Measurements from ENCODE around the gene SETD1A.

SETD1A gene

DNA sequence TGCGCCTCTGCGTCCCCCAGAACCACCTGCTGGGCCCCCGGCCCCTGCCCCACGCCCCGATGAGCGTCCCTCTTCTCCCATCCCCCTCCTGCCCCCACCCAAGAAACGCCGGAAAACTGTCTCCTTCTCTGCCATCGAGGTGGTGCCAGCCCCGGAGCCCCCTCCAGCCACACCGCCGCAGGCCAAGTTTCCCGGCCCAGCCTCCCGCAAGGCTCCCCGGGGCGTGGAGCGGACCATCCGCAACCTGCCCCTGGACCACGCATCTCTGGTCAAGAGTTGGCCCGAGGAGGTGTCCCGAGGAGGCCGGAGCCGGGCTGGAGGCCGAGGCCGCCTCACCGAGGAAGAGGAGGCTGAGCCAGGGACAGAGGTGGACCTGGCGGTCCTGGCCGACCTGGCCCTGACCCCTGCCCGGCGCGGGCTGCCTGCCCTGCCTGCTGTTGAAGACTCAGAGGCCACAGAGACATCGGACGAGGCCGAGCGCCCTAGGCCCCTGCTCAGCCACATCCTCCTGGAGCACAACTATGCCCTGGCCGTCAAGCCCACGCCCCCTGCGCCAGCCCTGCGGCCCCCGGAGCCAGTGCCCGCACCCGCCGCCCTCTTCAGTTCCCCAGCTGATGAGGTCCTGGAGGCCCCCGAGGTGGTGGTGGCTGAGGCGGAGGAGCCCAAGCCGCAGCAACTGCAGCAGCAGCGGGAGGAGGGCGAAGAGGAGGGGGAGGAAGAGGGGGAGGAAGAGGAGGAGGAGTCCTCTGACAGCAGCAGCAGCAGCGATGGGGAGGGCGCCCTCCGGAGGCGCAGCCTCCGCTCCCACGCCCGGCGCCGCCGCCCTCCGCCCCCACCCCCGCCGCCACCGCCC lies 21.8 kb downstream of the SETD1A start:
- H3K4me3 ChIP-seq (ENCODE audit: low read depth, low read length) = no peak overlapping the region
- no peak for DNase-seq (ENCODE audit: low read depth)
- TF ChIP-seq POLR2A (IDR thresholded peaks at IDR 0.05; ENCODE audit: extremely low read depth, insufficient read length) (no peak), MYC (IDR thresholded peaks at IDR 0.05; ENCODE audit: low read depth, low read length) (no peak)
- TF ChIP-seq, protein P1, sequence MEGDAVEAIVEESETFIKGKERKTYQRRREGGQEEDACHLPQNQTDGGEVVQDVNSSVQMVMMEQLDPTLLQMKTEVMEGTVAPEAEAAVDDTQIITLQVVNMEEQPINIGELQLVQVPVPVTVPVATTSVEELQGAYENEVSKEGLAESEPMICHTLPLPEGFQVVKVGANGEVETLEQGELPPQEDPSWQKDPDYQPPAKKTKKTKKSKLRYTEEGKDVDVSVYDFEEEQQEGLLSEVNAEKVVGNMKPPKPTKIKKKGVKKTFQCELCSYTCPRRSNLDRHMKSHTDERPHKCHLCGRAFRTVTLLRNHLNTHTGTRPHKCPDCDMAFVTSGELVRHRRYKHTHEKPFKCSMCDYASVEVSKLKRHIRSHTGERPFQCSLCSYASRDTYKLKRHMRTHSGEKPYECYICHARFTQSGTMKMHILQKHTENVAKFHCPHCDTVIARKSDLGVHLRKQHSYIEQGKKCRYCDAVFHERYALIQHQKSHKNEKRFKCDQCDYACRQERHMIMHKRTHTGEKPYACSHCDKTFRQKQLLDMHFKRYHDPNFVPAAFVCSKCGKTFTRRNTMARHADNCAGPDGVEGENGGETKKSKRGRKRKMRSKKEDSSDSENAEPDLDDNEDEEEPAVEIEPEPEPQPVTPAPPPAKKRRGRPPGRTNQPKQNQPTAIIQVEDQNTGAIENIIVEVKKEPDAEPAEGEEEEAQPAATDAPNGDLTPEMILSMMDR (IDR thresholded peaks at IDR 0.05; ENCODE audit: low read depth, low read length) = no peak
- TF ChIP-seq, protein P2, sequence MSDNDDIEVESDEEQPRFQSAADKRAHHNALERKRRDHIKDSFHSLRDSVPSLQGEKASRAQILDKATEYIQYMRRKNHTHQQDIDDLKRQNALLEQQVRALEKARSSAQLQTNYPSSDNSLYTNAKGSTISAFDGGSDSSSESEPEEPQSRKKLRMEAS (IDR thresholded peaks at IDR 0.05; ENCODE audit: low read depth, low read length) = no peak

DNA sequence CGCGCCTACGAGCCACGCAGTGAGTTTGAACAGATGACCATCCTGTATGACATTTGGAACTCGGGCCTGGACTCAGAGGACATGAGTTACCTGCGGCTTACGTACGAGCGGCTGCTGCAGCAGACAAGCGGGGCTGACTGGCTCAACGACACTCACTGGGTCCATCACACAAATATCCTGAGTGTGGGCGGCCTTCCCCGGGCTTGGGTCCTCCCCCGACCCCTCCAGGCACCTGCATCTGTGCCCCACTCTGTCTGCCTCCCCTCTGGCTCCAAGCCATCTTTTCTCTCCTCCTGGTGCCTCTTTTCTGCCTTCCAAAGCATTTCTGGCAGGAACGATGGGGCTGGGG lies 22.4 kb downstream of the SETD1A start:
- no peak for DNase-seq (ENCODE audit: low read depth)
- TF ChIP-seq, protein P2 (IDR thresholded peaks at IDR 0.05; ENCODE audit: low read depth, low read length) = no peak
- TF ChIP-seq, protein P1 (IDR thresholded peaks at IDR 0.05; ENCODE audit: low read depth, low read length) = no peak
- TF ChIP-seq MYC (IDR thresholded peaks at IDR 0.05; ENCODE audit: low read depth, low read length) (no peak), POLR2A (IDR thresholded peaks at IDR 0.05; ENCODE audit: extremely low read depth, insufficient read length) (no peak)
- no peak overlapping the region for H3K4me3 ChIP-seq (ENCODE audit: low read depth, low read length)

DNA sequence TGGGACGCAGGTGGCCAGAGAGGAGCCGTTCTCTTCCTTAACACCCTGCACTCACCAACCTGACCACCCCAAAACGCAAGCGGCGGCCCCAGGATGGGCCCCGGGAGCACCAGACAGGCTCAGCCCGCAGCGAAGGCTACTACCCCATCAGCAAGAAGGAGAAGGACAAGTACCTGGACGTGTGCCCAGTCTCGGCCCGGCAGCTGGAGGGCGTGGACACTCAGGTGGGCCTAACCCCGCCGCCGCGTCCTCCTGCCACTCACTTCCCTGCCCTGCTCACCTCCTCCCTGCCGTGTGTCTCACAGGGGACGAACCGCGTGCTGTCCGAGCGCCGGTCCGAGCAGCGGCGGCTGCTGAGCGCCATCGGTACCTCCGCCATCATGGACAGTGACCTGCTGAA lies 22.9 kb downstream of the SETD1A start:
- no peak for TF ChIP-seq POLR2A (IDR thresholded peaks at IDR 0.05; ENCODE audit: extremely low read depth, insufficient read length)
- TF ChIP-seq, protein P2 (IDR thresholded peaks at IDR 0.05; ENCODE audit: low read depth, low read length) = no peak
- no peak for TF ChIP-seq MYC (IDR thresholded peaks at IDR 0.05; ENCODE audit: low read depth, low read length)
- TF ChIP-seq, protein P1 (IDR thresholded peaks at IDR 0.05; ENCODE audit: low read depth, low read length) = no peak
- H3K4me3 ChIP-seq (ENCODE audit: low read depth, low read length) = no peak overlapping the region
- DNase-seq (ENCODE audit: low read depth) = no peak

DNA sequence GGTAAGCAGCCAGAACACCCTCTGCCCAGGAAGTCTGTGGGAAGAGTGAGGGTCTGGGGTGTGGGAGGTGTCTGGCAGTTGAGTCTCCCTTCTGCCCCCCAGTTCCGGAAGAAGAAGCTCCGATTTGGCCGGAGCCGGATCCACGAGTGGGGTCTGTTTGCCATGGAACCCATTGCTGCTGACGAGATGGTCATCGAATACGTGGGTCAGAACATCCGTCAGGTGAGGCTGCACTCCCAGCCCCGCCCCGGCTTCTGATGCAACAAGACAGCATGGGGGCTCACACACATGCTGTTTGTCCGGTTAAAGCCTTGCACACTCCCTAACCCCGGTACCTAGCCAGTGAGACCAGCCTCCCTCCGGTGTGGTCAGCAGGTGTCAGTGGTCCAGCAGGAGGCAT lies 23.4 kb downstream of the SETD1A start:
- TF ChIP-seq MYC (IDR thresholded peaks at IDR 0.05; ENCODE audit: low read depth, low read length) (no peak), POLR2A (IDR thresholded peaks at IDR 0.05; ENCODE audit: extremely low read depth, insufficient read length) (no peak)
- TF ChIP-seq, protein P2 (IDR thresholded peaks at IDR 0.05; ENCODE audit: low read depth, low read length) = no peak
- TF ChIP-seq, protein P1 (IDR thresholded peaks at IDR 0.05; ENCODE audit: low read depth, low read length) = no peak
- no peak overlapping the region for H3K4me3 ChIP-seq (ENCODE audit: low read depth, low read length)
- DNase-seq (ENCODE audit: low read depth) = no peak

DNA sequence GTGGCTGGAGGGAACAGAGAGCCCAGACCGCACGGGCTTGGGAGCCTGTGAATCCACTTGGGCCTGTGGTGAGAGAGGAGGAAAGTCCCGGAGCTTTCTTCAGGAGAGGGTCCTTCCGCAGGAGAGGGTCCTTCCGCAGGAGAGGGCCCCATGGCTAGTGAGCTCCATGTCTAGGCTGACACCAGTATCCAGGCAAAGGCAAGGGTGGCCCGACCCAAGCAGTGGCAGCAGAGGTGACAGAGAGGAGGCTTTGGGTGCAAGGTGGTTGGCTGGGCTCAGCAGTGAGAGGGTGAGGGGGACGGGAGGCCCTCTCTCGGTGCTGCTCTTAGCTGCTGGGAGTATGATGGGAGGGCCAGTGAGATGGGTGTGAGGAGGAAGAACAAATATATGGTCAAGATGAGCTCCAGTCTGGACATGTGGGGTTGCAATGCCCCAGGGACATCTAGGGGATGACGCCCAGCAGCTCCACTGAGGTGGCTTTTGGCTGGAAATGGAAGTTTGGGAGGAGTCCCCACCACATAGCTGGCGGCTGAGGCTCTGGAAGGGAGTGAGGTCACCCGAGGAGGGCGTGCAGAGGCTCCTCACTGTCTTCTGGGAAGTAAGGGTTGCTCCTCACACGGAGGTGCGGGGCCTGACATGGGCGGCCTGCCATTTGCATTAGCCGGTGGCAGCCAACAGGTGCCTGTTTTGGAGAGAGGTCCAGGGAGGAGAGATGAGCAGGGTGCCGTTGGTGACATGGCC lies 25.2 kb downstream of the SETD1A start:
- DNase-seq (ENCODE audit: low read depth) = no peak
- TF ChIP-seq, protein P1 (IDR thresholded peaks at IDR 0.05; ENCODE audit: low read depth, low read length) = no peak
- TF ChIP-seq, protein P2 (IDR thresholded peaks at IDR 0.05; ENCODE audit: low read depth, low read length) = no peak
- TF ChIP-seq POLR2A (IDR thresholded peaks at IDR 0.05; ENCODE audit: extremely low read depth, insufficient read length) = no peak
- no peak for TF ChIP-seq MYC (IDR thresholded peaks at IDR 0.05; ENCODE audit: low read depth, low read length)

More for the DNA sequence above, 25.2 kb downstream of the SETD1A start:
- H3K4me3 ChIP-seq (ENCODE audit: low read depth, low read length) = no peak overlapping the region

All from NB4 (cell line).